PC-9 (cell line): ENCODE data around the gene NR6A1. TPM values are rescaled to one million over a fixed set of nuclear protein-coding genes. Genes with fewer than 3 reads are reported as not detected.

Experiments used
- BruUV-seq: library from RNA; stranded (reverse); fragments of 400-500 nt; replicated peaks from 2 replicates; lab custom pipeline; 2021; lab: Mats Ljungman, UMichigan
- CTCF ChIA-PET: fragments of 300-600 bp; sonication (Branson Sonifier 250); formaldehyde crosslinking; loops from one replicate; lab custom pipeline; 2022; ENCODE audit warnings: antibody characterized with exemption; lab: Charles Lee
- POLR2A ChIA-PET: fragments of 300-600 bp; sonication (Branson Sonifier 250); formaldehyde crosslinking; loops from one replicate; lab custom pipeline; 2022; ENCODE audit warnings: antibody characterized with exemption; ENCODE audit not compliant: unreplicated experiment; lab: Charles Lee
- DNase-seq, 2 experiments: peaks; one replicate each; pipeline versions ENCODE4 v3.0.0 to v3.0.0-alpha.2; 2015 to 2022; ENCODE audit warnings: mixed read lengths in 1 of 2
- H2AFZ ChIP-seq: fragments of 200-600 bp; sonication (generic); 2 replicates; pipeline ENCODE4 v1.8.1; 2017; ENCODE audit warnings: antibody characterized with exemption
- H3F3A ChIP-seq: fragments of 200-600 bp; sonication (generic); 2 replicates; pipeline ENCODE4 v1.8.1; 2017; ENCODE audit warnings: antibody characterized with exemption, mild to moderate bottlenecking, low read depth; ENCODE audit not compliant: insufficient read depth
- H3K27ac ChIP-seq: fragments of 200-600 bp; sonication (generic); 2 replicates; pipeline ENCODE4 v1.6.1; 2016; ENCODE audit warnings: mixed run types
- H3K27me3 ChIP-seq: fragments of 200-600 bp; sonication (generic); 2 replicates; pipeline ENCODE4 v1.6.1; 2016; ENCODE audit warnings: low read depth, mixed run types; ENCODE audit not compliant: insufficient read depth
- H3K36me3 ChIP-seq: fragments of 200-600 bp; sonication (generic); 2 replicates; pipeline ENCODE4 v1.6.1; 2016; ENCODE audit warnings: low read depth, mixed run types
- H3K4me1 ChIP-seq: fragments of 200-600 bp; sonication (generic); replicated peaks from 2 replicates; pipeline ENCODE4 v1.6.1; 2016; ENCODE audit warnings: mixed run types; ENCODE audit not compliant: insufficient read depth
- H3K4me2 ChIP-seq: fragments of 200-600 bp; sonication (generic); 2 replicates; pipeline ENCODE4 v1.6.1; 2017; ENCODE audit warnings: mixed run types
- H3K4me3 ChIP-seq: fragments of 200-600 bp; sonication (generic); 2 replicates; pipeline ENCODE4 v1.6.1; 2016; ENCODE audit warnings: mixed run types
- H3K79me2 ChIP-seq: fragments of 200-600 bp; sonication (generic); 2 replicates; pipeline ENCODE4 v1.6.1; 2017; ENCODE audit warnings: low read depth, mixed run types
- H3K9me2 ChIP-seq: fragments of 200-600 bp; sonication (generic); 2 replicates; pipeline ENCODE4 v1.8.1; 2017; ENCODE audit warnings: mild to moderate bottlenecking; ENCODE audit not compliant: insufficient read depth
- H3K9me3 ChIP-seq: fragments of 200-600 bp; sonication (generic); 2 replicates; pipeline ENCODE4 v1.8.1; 2016; ENCODE audit warnings: low read depth; ENCODE audit not compliant: insufficient read depth
- H4K20me1 ChIP-seq: fragments of 200-600 bp; sonication (generic); 2 replicates; pipeline ENCODE4 v1.8.1; 2017; ENCODE audit not compliant: insufficient read depth
- EZH2 ChIP-seq: fragments of 200-600 bp; sonication (generic); IDR thresholded peaks from 2 replicates; pipeline ENCODE4 v1.8.0; 2017; ENCODE audit warnings: antibody characterized with exemption, low read depth
- intact Hi-C: fragments of 100-400 bp; cut with micrococcal nuclease; formaldehyde crosslinking; loops from one replicate; pipeline ENCODE4 v1.10.0; 2022; ENCODE audit not compliant: unreplicated experiment
- total RNA-seq: library from RNA; stranded (reverse); gene quantifications from 2 replicates; pipeline ENCODE4 v1.2.3, GENCODE V29; 2021
- TF ChIP-seq, protein P1 (sequence below): fragments of 200-600 bp; sonication (generic); conservative IDR thresholded peaks from 2 replicates; pipeline ENCODE4 v1.6.1; 2017; ENCODE audit warnings: mixed run types, antibody characterized with exemption, mild to moderate bottlenecking, moderate library complexity

The NR6A1 gene
- total RNA-seq, 1 experiment from 2014 or later = 13.0 TPM

DNA sequence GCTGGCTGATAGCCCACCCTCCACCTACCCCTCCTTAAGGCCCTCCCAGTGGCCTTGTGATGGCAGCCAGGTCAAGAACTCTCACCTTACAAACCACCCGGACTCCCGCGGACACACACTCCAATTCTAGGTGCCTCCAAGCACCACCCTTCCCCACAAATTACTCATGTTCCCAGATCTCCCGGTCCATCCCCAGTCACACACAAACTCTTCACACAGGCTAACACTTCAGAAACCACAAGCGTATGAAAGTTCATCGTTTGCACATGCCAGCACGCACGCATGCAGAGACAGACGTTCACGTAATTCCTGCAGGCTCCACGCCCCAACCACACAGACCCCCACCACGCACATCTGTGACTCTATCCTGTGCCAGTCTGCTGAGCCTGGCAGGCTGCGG lies 281.9 kb downstream of the NR6A1 start:
- no peak for DNase-seq
- CTCF ChIA-PET = no interaction called here
- no peak overlapping the region for H3K4me2 ChIP-seq
- no peaks in the 10 kb centered on the region for H4K20me1 ChIP-seq
- intact Hi-C loops = no loop called here
- H3K79me2 ChIP-seq = no peaks in the 10 kb centered on the region
- no peaks in the 10 kb centered on the region for H3K4me1 ChIP-seq
- no peak for TF ChIP-seq EZH2
- TF ChIP-seq, protein P1, sequence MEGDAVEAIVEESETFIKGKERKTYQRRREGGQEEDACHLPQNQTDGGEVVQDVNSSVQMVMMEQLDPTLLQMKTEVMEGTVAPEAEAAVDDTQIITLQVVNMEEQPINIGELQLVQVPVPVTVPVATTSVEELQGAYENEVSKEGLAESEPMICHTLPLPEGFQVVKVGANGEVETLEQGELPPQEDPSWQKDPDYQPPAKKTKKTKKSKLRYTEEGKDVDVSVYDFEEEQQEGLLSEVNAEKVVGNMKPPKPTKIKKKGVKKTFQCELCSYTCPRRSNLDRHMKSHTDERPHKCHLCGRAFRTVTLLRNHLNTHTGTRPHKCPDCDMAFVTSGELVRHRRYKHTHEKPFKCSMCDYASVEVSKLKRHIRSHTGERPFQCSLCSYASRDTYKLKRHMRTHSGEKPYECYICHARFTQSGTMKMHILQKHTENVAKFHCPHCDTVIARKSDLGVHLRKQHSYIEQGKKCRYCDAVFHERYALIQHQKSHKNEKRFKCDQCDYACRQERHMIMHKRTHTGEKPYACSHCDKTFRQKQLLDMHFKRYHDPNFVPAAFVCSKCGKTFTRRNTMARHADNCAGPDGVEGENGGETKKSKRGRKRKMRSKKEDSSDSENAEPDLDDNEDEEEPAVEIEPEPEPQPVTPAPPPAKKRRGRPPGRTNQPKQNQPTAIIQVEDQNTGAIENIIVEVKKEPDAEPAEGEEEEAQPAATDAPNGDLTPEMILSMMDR = no peak
- no peaks in the 10 kb centered on the region for H3F3A ChIP-seq
- H2AFZ ChIP-seq = no peak overlapping the region
- H3K9me2 ChIP-seq = no peaks in the 10 kb centered on the region
- H3K9me3 ChIP-seq = no peaks in the 10 kb centered on the region
- no peak overlapping the region for H3K27ac ChIP-seq
- no TSS peak for BruUV-seq
- no peaks in the 10 kb centered on the region for H3K36me3 ChIP-seq
- POLR2A ChIA-PET = no interaction called here
- H3K27me3 ChIP-seq = peaks cover 49% of the 10 kb centered on the region
- no peak overlapping the region for H3K4me3 ChIP-seq

GRCh38 chr9:124488641-124489210 lies 282.4 kb downstream of the NR6A1 start:
- H3K36me3 ChIP-seq = no peaks in the 10 kb centered on the region
- intact Hi-C loops = no loop called here
- TF ChIP-seq, protein P1 = no peak
- TF ChIP-seq EZH2 = no peak
- H3K79me2 ChIP-seq = no peaks in the 10 kb centered on the region
- no peaks in the 10 kb centered on the region for H3K4me1 ChIP-seq
- H3F3A ChIP-seq = no peaks in the 10 kb centered on the region
- H3K9me3 ChIP-seq = no peaks in the 10 kb centered on the region
- ChIA-PET CTCF (no interaction called here), POLR2A (no interaction called here)
- no peak overlapping the region for H3K4me3 ChIP-seq
- no peak for DNase-seq
- H3K27ac ChIP-seq = no peak overlapping the region
- H4K20me1 ChIP-seq = no peaks in the 10 kb centered on the region
- BruUV-seq = no TSS peak
- no peak overlapping the region for H2AFZ ChIP-seq
- peaks cover 48% of the 10 kb centered on the region for H3K27me3 ChIP-seq
- H3K9me2 ChIP-seq = no peaks in the 10 kb centered on the region
- no peak overlapping the region for H3K4me2 ChIP-seq

- no peak for DNase-seq
- no peaks in the 10 kb centered on the region for H3K4me1 ChIP-seq
- H2AFZ ChIP-seq = no peak overlapping the region
- peaks cover 48% of the 10 kb centered on the region for H3K27me3 ChIP-seq
- BruUV-seq = no TSS peak
- no peak overlapping the region for H3K27ac ChIP-seq
- no peaks in the 10 kb centered on the region for H3K9me3 ChIP-seq
- intact Hi-C loops = no loop called here
- no peak for TF ChIP-seq EZH2
- TF ChIP-seq, protein P1 = no peak
- no peaks in the 10 kb centered on the region for H3K36me3 ChIP-seq
- no peak overlapping the region for H3K4me2 ChIP-seq
- ChIA-PET CTCF (no interaction called here), POLR2A (no interaction called here)
- no peaks in the 10 kb centered on the region for H3F3A ChIP-seq
- H3K79me2 ChIP-seq = no peaks in the 10 kb centered on the region
- no peak overlapping the region for H3K4me3 ChIP-seq
- no peaks in the 10 kb centered on the region for H3K9me2 ChIP-seq
- H4K20me1 ChIP-seq = no peaks in the 10 kb centered on the region
Measured at GRCh38 chr9:124487260-124488182, 283.6 kb downstream of the NR6A1 start.
